GM23338 (cell line): ENCODE measurements around the gene NFKB2. TPM values are rescaled to one million over a fixed set of nuclear protein-coding genes. Genes with fewer than 3 reads are reported as not detected.

ENCODE experiments used
- ATAC-seq: fragments of 200-7000 bp; cut with Tn5 transposase; 3 replicates; pipeline ENCODE4 v1.9.1; 2020
- DNase-seq: peaks from one replicate; pipeline ENCODE4 v3.0.0-alpha.2; 2015; ENCODE audit warnings: low spot score
- H2AFZ ChIP-seq: fragments of 200-600 bp; sonication (generic); 2 replicates; pipeline ENCODE4 v1.8.0; 2016; ENCODE audit warnings: antibody characterized with exemption, mild to moderate bottlenecking, moderate library complexity
- H3F3A ChIP-seq: fragments of 200-600 bp; sonication (generic); replicated peaks from 2 replicates; pipeline ENCODE4 v1.8.0; 2017; ENCODE audit warnings: antibody characterized with exemption, mixed run types, low read depth
- H3K27ac ChIP-seq: fragments of 200-600 bp; sonication (generic); 2 replicates; pipeline ENCODE4 v1.6.1; 2016; ENCODE audit warnings: low read depth
- H3K27me3 ChIP-seq: fragments of 200-600 bp; sonication (generic); 2 replicates; pipeline ENCODE4 v1.8.0; 2016; ENCODE audit warnings: mild to moderate bottlenecking, mixed run types, moderate library complexity; ENCODE audit not compliant: insufficient read depth
- H3K36me3 ChIP-seq: fragments of 200-600 bp; sonication (generic); 2 replicates; pipeline ENCODE4 v1.8.0; 2016; ENCODE audit warnings: mild to moderate bottlenecking; ENCODE audit not compliant: insufficient read depth
- H3K4me1 ChIP-seq: fragments of 200-600 bp; sonication (generic); 2 replicates; pipeline ENCODE4 v1.8.0; 2016; ENCODE audit warnings: mild to moderate bottlenecking, moderate library complexity; ENCODE audit not compliant: insufficient read depth
- H3K4me2 ChIP-seq: fragments of 200-600 bp; sonication (generic); 2 replicates; pipeline ENCODE4 v1.7.1; 2017; ENCODE audit warnings: mixed run types
- H3K4me3 ChIP-seq: fragments of 200-600 bp; sonication (generic); 2 replicates; pipeline ENCODE4 v1.6.1; 2016; ENCODE audit warnings: mixed run types
- H3K79me2 ChIP-seq: fragments of 200-600 bp; sonication (generic); replicated peaks from 2 replicates; pipeline ENCODE4 v1.8.0; 2017; ENCODE audit warnings: mild to moderate bottlenecking; ENCODE audit not compliant: insufficient read depth
- H3K9me2 ChIP-seq: fragments of 200-600 bp; sonication (generic); 2 replicates; pipeline ENCODE4 v1.8.0; 2017; ENCODE audit not compliant: insufficient read depth
- H4K20me1 ChIP-seq: fragments of 200-600 bp; sonication (generic); replicated peaks from 2 replicates; pipeline ENCODE4 v1.8.0; 2017; ENCODE audit warnings: mild to moderate bottlenecking; ENCODE audit not compliant: insufficient read depth
- H3K27ac Mint-ChIP-seq: 2 replicates; pipeline ENCODE4 v1.8.0; 2020; ENCODE audit warnings: inconsistent platforms, mild to moderate bottlenecking, moderate library complexity, mixed read lengths
- H3K27me3 Mint-ChIP-seq: 3 replicates; pipeline ENCODE4 v1.8.0; 2022; ENCODE audit warnings: low read depth, mild to moderate bottlenecking, moderate library complexity, mixed read lengths, inconsistent platforms; ENCODE audit not compliant: insufficient read depth, poor library complexity
- H3K36me3 Mint-ChIP-seq: 3 replicates; pipeline ENCODE4 v1.8.0; 2021; ENCODE audit warnings: low read depth, mild to moderate bottlenecking, inconsistent platforms, moderate library complexity, mixed read lengths
- H3K4me1 Mint-ChIP-seq: 3 replicates; pipeline ENCODE4 v1.8.0; 2020; ENCODE audit warnings: mild to moderate bottlenecking, inconsistent platforms, mixed read lengths
- H3K4me3 Mint-ChIP-seq: 3 replicates; pipeline ENCODE4 v1.8.0; 2021; ENCODE audit warnings: moderate library complexity, mild to moderate bottlenecking, inconsistent platforms, mixed read lengths
- H3K9me3 Mint-ChIP-seq: 3 replicates; pipeline ENCODE4 v1.8.0; 2020; ENCODE audit warnings: moderate library complexity, mild to moderate bottlenecking, inconsistent platforms, mixed read lengths
- CREB1 ChIP-seq: fragments of 250-450 bp; sonication (Bioruptor Pico); IDR thresholded peaks from 2 replicates; pipeline ENCODE4 v1.5.0; 2020; ENCODE audit warnings: low read depth, mild to moderate bottlenecking, moderate library complexity
- CTCF ChIP-seq, 2 experiments: fragments of 200-600 bp in 1 of 2; sonication (generic) in 1 of 2; conservative IDR thresholded peaks; 2 replicates each; pipeline versions ENCODE4 v1.5.1 to v1.6.1; 2016 to 2017; ENCODE audit warnings: antibody characterized with exemption in 2 of 2, low read depth in 2 of 2, mild to moderate bottlenecking in 2 of 2, moderate library complexity in 1 of 2
- ETS1 ChIP-seq: IDR thresholded peaks from 2 replicates; pipeline ENCODE4 v1.6.1; 2016; ENCODE audit warnings: antibody characterized with exemption
- EZH2 ChIP-seq: fragments of 200-600 bp; sonication (generic); IDR thresholded peaks from one replicate; pipeline ENCODE4 v1.8.0; 2017; ENCODE audit warnings: antibody characterized with exemption, mild to moderate bottlenecking, low read depth; ENCODE audit not compliant: unreplicated experiment
- EZH2phosphoT487 ChIP-seq: fragments of 200-600 bp; sonication (generic); IDR thresholded peaks from one replicate; pipeline ENCODE4 v1.8.1; 2018; ENCODE audit warnings: antibody characterized with exemption; ENCODE audit not compliant: unreplicated experiment
- JUNB ChIP-seq: IDR thresholded peaks from one replicate; pipeline ENCODE4 v1.6.1; 2016; ENCODE audit warnings: antibody characterized with exemption; ENCODE audit not compliant: unreplicated experiment
- NANOG ChIP-seq: IDR thresholded peaks from 2 replicates; pipeline ENCODE4 v1.6.1; 2016; ENCODE audit warnings: antibody characterized with exemption, borderline replicate concordance
- POLR2AphosphoS5 ChIP-seq: IDR thresholded peaks from 2 replicates; pipeline ENCODE4 v1.6.1; 2016; ENCODE audit warnings: antibody characterized with exemption, low read depth
- REST ChIP-seq: IDR thresholded peaks from one replicate; pipeline ENCODE4 v1.6.1; 2018; ENCODE audit warnings: antibody characterized with exemption; ENCODE audit not compliant: unreplicated experiment
- STAT1 ChIP-seq: IDR thresholded peaks from one replicate; pipeline ENCODE4 v1.6.1; 2016; ENCODE audit warnings: antibody characterized with exemption; ENCODE audit not compliant: unreplicated experiment
- ZNF114 ChIP-seq: fragments of 250-450 bp; sonication (Bioruptor Pico); IDR thresholded peaks from 2 replicates; pipeline ENCODE4 v1.5.0; 2020; ENCODE audit warnings: mild to moderate bottlenecking, moderate library complexity
- ZNF331 ChIP-seq: fragments of 250-450 bp; sonication (Bioruptor Pico); IDR thresholded peaks from 2 replicates; pipeline ENCODE4 v1.5.0; 2020; ENCODE audit warnings: low read depth, mild to moderate bottlenecking, moderate library complexity
- polyA plus RNA-seq: library from polyadenylated mRNA; unstranded; fragments of >200 nt; fragmentation: Nextera tagmentation; extraction: Ambion mirVana; gene quantifications from 2 replicates; pipeline ENCODE4 v1.2.1, GENCODE V29; 2016
- total RNA-seq: library from RNA; depleted of rRNA; stranded (reverse); fragments of >200 nt; shearing (Covaris generic); gene quantifications from 2 replicates; pipeline ENCODE4 v1.2.3, GENCODE V29; 2014

Gene NFKB2
- total and polyA plus RNA-seq, 2 experiments from 2014 or later, result 6.8 to 29.4 TPM

GRCh38 chr10:102449321-102450123, 54.0 kb downstream of the NFKB2 start:
- Histone ChIP-seq H4K20me1 (peaks cover 11% of the 10 kb centered on the region), H3F3A (peaks cover 32% of the 10 kb centered on the region), H3K9me2 (no peaks in the 10 kb centered on the region), H3K27me3 (no peaks in the 10 kb centered on the region), H3K27ac (peak overlapping the region; percentile 90; the same call in 1 of the 2 replicates), H3K79me2 (peaks cover 33% of the 10 kb centered on the region), H3K4me3 (peak overlapping the region; percentile 97), H3K4me2 (peak overlapping the region; percentile 99), H3K36me3 (peaks cover 4% of the 10 kb centered on the region; the same call in 1 of the 2 replicates), H2AFZ (peak overlapping the region; percentile 85), H3K4me1 (peaks cover 36% of the 10 kb centered on the region)
- H3K9me3 Mint-ChIP-seq, result no peaks in the 10 kb centered on the region; the same call in 2 of the 3 replicates
- peak; percentile 92 for DNase-seq
- peaks cover 34% of the 10 kb centered on the region for H3K4me1 Mint-ChIP-seq
- TF ChIP-seq POLR2AphosphoS5 (peak; percentile 58; the same call in 1 of the 2 replicates), STAT1 (no peak), REST (no peak)
- H3K4me3 Mint-ChIP-seq, result peak overlapping the region; percentile 93
- H3K36me3 Mint-ChIP-seq, result peaks cover 21% of the 10 kb centered on the region
- H3K27me3 Mint-ChIP-seq, result peaks cover 19% of the 10 kb centered on the region
- H3K27ac Mint-ChIP-seq, result peak overlapping the region; percentile 94
- peak; percentile 77 for ATAC-seq

- Histone ChIP-seq H3K36me3 (peaks cover 4% of the 10 kb centered on the region; the same call in 1 of the 2 replicates), H3K4me1 (peaks cover 39% of the 10 kb centered on the region), H3K9me2 (no peaks in the 10 kb centered on the region), H3K4me3 (peak overlapping the region; percentile 97), H3K79me2 (peaks cover 33% of the 10 kb centered on the region), H2AFZ (peak overlapping the region; percentile 74; the same call in 1 of the 2 replicates), H4K20me1 (peaks cover 11% of the 10 kb centered on the region), H3F3A (peaks cover 32% of the 10 kb centered on the region), H3K27ac (peak overlapping the region; percentile 90; the same call in 1 of the 2 replicates), H3K4me2 (peak overlapping the region; percentile 99), H3K27me3 (no peaks in the 10 kb centered on the region)
- Mint-ChIP-seq H3K9me3 (no peaks in the 10 kb centered on the region; the same call in 2 of the 3 replicates), H3K36me3 (peaks cover 21% of the 10 kb centered on the region), H3K27me3 (peaks cover 22% of the 10 kb centered on the region), H3K4me3 (peak overlapping the region; percentile 93), H3K4me1 (peaks cover 39% of the 10 kb centered on the region), H3K27ac (peak overlapping the region; percentile 94)
- ATAC-seq (no peak), DNase-seq (no peak)
- TF ChIP-seq STAT1 (no peak), CREB1 (CRISPR knock-in tag) (no peak), ETS1 (no peak), CTCF (conservative IDR thresholded peaks at IDR 0.05; ENCODE audit: low read depth in 2 of 2) (no peak), EZH2phosphoT487 (no peak), EZH2 (no peak), ZNF331 (CRISPR knock-in tag) (no peak), REST (no peak), ZNF114 (CRISPR knock-in tag) (no peak), JUNB (no peak), POLR2AphosphoS5 (no peak), NANOG (no peak)
Observed at GRCh38 chr10:102450124-102450373, 54.5 kb downstream of the NFKB2 start.
